GM20431 (cell line): ENCODE data around the gene MZF1.

Source experiments
- in situ Hi-C: fragments of 300-500 bp; cut with MseI, MboI; formaldehyde crosslinking; loops from one replicate; pipeline ENCODE4 v1.15.0; 2020; ENCODE audit warnings: low sequenced_read_pairs; ENCODE audit not compliant: unreplicated experiment

The MZF1 gene

DNA sequence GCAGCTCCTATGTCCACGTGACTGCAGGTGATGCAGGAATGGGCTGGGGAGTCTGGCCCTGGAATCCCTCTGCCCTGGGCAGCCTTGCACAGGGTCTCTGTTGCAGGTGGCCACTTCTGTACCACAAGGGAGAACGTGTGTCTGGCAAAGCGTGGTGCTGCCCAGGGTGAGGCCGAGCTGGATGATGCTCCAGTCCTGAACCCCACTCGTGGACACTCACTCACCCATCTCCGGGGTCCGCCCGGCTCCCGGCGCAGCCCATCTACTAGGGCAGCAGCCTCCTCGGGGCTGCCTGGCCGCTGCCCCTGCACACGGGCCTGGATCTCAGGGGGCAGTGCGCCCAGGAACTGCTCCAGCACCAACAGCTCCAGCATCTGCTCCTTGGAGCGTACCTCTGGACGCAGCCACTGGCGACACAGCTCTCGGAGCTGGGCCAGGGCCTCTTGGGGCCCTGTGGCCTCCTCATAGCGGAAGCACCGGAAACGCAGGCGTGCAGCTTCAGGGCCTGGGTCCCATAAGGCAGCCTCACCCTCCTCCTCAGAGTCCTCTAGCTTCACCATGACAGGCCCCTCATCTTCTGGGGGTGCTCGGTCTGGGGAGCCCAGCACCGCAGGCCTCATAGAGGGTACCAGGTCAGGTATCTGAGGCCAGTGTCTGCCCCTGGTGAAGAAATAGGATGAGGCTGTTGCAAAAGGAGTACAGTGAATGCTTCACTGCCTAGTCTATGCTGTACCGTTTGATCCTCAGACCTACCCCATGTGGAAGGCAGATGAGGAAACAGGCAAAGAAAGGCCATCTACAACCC, 2.2 kb downstream of the MZF1 start:
- in situ Hi-C loops, result no loop called here

DNA sequence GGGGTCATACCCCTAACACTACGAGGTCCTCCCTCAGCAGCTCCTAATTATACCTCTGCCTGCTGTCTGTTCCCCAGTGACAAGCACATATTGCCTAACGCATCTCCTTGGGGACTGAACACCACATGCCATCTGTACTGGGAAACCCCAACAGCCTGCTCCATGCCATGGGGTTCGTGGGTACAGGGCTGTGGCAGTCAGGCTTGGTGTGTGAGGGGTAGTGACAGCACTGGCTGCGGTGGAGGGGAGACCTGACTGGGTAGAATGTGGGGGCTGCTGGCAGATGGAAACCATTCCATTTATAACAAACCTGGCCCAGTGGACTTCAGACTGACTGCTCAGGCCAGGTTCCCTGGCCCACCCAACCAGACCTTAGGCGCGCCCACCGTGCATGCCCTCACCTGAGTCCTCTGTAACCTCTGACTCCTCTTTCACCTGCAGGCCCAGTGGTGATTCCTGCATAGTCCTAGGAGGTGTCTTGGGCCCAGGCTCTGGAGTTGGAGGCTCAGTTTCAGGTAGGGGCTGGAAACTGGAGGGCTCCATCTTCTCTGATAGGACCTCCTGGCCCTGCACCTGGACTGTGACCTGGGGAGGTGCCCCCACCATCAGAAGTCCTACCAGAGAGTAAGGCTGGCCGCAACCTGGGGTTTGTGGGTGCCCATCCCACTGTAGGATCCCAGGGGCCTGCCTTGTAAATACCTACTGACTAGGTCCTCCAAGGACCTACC, 3.0 kb downstream of the MZF1 start:
- in situ Hi-C loops, result no loop called here

DNA sequence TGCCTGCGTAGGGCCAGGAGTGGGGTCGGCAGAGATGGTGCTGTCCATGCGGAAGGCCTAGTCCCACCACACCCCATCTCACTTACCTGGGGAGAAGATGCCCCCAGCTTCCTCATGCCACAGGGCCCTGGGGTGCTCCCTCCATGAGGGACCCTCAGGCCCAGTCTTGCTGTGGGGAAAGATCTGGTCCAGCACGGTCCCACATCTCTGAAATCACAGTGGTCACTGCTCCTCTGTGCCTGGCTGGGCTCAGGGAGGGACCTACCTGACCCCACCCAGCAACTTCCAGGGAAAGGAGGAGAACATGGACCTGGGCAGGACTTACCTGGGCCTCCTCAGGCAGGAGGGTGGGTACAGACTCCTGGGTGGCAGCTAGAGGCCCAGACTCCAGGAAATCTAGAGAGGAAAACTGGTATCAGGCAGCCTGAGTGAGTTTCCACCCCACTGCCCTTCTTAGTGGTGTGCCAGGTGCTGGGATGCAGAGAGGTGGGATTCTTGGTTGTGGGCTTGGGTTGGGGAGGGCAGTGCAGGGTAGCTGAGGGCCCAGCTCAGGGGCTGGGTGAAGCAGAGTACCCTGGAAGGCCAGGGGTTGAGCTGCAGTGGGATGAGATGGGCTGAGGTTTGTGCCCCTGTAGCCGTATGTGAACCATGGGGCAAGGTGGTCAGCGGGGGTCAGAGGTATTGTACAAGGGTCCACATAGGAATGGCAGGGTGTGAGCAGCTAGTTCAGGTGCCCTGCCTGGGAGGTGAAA, 3.8 kb downstream of the MZF1 start:
- in situ Hi-C loops, result no loop called here

DNA sequence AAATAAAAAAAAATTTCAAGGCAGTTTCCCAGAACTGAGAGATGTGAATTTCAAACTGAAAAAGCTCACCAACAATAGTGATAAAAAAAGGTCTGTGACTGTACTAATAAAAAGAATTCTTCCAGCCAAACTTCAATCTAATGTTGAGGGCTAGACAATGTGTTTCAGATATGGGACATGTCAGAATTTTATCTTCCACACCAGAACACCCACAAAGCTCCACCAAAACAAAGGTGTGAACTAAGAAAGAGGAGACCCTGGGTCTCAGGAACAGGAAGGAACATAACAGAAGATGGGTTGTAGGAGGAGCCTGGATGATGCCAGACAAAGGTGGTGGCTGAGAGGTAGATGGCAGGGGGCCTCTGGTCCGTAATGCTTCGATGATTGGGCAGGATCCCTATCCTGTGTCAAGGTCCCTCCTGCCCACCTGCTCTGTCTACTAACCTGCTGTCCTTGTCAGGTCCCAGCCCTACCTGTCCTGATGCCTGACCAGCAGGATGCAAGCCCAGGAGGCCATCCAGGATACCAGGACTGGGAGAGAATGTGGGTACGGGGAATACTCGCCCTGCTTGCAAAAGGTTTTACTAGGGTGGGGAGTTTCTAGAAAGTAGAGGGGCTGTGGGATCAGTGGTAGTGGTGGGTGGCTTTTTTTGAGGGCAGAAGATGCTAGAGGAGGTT, 4.5 kb downstream of the MZF1 start:
- in situ Hi-C loops, result no loop called here

DNA sequence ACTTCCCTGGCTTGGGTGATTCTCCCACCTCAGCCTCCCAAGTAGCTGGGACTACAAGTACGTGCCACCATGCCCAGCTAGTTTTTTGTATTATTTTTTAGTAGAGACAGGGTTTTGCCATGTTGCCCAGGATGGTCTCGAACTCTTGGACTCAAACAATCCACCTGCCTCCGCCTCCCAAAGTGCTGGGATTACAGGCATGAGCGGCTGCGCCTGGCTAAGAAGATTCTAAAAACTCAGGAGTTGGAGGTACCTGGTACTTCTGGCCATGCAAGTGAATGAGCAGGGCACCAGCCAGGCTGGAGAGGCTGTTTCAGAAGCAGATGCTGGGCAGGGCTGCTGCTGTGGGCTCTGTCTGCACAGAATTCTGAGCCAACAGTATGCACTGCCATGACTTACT, 6.1 kb downstream of the MZF1 start:
- in situ Hi-C loops, result no loop called here

DNA sequence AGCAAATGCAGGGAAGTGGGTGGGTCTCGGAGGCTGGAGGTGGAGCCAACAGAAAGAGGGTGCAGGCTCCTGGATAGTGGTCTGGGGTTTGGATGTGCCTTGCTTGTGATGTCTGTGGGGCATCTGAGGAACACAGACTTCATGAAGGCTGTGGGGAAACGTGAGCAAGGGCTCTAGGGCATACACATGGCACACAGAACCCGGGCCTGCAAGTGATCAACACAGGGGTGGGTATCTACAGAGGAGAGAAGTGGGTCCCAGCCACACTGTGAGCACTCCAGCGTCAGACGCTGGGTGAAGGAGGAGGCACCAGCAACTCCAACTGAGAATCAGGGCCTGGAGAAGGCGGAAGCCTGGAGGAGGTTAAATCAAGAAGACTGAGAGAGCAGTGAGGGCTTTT, 9.3 kb downstream of the MZF1 start:
- in situ Hi-C loops, result no loop called here

DNA sequence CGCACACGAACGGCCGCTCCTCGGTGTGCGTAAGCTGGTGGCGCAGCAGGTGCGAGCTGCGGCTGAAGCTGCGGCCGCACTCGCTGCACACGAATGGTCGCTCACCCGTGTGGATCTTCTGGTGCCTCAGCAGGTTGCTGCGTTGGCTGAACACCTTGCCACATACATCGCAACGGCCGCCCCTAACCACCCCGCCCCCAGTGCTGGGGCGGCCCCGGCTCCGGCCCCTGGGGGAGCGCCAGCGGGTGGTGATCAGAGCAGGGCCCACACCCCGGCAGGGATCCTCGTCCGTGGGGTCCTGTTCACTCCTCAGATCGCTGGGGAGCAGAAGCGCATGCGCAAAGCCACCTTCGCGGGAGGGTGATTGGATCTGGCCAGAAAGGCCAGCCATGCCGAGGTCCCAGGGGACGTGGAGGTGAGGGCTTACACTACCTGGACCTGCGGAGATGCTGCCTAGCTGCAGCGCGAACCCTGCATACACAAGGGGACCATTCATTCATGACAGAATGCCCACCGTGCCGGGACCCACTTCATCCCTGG, 10.0 kb downstream of the MZF1 start:
- in situ Hi-C loops, result no loop called here

DNA sequence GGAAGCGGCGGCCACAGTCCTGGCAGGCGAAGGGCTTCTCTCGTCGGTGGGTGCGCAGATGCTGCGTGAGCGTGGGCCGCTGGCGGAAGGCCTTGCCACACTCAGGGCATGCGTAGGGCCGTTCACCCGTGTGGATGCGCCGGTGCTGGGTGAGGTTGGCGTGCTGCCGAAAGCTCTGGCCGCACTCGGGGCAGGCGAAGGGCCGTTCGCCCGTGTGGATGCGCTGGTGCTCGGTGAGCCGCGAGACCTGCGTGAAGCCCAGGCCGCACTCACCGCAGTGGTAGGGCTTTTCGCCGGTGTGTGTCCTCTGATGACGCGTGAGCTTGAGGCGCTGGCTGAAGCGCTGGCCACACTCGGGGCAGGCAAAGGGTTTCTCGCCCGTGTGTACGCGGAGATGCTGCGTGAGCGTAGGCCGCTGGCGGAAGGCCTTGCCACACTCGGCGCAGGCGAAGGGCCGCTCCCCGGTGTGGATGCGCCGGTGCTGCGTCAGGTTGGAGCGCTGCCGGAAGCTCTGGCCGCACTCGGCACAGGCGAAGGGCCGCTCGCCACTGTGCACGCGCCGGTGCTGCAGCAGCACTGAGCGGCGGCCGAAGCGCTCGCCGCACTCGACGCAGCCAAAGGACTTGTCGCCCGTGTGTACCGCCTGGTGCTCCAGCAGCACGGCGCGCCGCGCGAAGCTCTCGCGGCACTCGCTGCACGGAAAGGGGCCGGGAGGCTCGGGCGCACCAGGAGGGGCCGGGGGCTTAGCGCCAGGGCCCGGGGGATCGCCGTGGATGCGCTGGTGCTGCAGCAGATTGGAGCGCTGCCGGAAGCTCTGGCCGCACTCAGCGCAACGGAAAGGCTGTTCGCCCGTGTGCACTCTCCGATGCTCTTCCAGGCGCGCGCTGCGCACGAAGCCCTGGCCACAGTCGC, 10.8 kb downstream of the MZF1 start:
- in situ Hi-C loops, result no loop called here

DNA sequence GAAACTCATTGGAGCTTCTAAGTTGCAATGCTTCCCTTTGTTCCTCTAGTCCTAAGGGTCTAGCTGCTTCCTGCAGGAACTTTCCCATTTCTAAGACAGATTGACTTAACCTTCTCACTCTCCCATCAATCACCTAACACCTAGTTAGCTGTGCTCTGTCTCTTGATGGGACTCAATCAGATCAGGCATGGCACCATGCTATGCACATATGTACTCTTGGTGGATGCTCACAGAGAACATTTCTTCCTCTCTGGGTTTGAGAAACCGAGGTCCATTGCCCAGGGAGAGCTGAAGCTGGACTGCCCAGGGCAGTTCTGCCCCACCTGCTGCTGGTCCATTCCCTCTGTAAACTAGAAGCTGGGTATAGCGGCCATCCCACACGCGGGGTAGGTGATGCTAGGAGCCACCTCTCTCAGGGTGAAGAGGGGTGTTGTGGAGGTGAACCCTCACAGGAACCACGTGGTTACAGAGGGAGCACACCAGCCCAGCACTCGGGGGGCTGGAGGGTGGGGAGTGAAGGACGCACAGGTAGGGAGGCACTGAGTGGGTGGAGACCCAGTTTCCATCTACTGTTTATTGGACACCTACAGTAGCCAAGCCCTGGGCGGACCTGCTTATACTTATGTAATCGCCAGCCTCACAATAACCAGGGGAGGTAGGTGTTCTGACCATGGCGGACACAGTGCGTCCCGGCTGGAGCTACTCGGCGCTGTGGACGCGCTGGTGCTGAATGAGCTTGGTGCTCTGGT, 11.6 kb downstream of the MZF1 start:
- in situ Hi-C loops, result no loop called here

DNA sequence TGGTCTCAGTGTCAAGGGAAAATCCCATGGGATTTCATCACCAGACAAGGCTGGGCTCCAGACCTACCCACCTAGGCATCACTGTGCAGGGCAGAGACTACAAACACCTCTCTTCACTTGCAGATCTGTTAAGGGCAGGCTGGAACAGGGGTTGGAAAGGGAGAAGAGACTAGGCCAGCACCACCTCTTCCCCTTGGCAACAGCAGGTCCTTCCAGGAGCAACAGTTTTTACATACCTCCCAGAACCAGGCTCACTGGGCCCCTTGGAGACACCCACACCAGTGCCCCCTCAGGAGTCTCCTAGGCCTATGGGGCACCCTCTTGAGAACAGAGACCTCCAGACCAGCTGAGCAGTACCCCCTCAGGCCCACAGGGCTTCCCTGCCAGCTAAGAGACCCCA, 12.2 kb downstream of the MZF1 start:
- in situ Hi-C loops, result no loop called here

DNA sequence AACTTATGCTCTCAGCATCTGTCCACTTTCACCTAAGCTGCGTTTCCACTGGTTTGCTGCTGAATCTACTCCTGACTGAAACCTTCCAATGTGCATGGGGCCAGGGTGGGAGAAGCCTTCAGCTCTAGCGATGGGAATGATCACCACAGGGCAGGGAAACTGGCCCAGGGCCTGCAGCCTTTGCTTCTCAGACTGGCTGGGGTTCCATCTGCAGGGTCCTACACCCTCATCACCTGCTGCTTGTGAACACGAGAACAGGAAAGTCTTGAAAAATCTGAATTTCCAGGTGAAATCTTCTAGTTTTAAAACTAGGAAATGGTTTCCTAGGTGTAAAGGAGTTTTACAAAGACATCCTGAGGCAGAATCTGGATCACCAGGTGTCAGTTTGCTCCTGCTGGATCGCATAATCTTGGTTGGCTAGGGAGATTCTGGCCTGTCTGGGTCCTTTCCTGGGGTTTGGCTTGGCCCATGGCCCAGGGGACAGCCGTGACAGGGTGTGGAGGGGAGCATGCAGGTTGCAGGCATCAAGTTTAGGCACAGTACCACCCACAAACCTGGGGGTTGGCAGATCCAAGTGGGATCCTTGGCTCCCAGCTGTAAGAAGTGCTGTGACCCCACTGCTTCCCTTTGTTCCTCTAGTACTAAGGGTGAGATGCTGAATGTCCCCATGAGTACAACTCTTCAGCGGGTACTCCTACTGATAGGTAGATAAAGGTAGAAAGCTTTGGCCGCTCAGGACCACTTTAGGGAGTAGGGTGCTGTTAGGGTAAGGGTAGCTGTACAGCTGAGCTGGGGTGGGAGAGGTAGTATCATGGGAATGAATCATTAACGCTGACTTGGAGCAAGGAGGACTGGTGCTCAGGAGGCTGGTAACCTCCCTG, 12.9 kb downstream of the MZF1 start:
- in situ Hi-C loops, result no loop called here

DNA sequence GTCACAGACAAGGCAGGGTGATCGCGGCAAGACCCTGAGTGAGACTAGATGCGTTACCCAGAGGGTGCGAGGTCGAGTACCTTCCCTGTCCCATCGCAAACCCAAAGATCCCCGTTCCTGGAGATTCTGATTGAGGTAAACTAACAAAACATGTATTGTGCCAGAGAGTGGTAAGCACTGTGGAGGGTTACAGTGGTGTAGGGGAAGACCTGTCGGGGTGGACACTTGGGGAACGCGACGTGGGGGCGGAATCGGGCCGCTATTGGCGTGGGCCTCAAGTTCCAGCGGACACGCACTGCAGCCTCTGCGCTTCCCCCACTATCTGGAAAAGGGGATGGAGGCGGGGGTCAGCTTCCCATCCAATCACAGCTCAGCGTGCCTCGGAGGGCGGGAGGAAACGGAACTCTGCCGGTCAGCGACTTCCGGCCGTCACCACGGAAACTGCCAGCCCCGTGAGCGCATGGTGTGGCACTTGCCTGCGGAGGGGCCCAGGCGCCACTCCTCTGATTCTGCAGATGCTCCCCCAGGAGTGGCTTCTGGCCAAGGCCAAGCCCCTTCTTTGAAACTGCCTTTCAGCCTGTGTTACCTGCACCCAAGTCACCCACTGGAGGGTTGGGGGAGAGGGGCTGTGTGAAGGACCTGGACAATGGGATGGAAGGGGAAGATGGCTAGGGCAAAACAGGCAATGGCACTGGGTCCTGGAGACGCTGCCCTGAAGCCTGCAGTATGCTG, 13.7 kb downstream of the MZF1 start:
- in situ Hi-C loops, result no loop called here

DNA sequence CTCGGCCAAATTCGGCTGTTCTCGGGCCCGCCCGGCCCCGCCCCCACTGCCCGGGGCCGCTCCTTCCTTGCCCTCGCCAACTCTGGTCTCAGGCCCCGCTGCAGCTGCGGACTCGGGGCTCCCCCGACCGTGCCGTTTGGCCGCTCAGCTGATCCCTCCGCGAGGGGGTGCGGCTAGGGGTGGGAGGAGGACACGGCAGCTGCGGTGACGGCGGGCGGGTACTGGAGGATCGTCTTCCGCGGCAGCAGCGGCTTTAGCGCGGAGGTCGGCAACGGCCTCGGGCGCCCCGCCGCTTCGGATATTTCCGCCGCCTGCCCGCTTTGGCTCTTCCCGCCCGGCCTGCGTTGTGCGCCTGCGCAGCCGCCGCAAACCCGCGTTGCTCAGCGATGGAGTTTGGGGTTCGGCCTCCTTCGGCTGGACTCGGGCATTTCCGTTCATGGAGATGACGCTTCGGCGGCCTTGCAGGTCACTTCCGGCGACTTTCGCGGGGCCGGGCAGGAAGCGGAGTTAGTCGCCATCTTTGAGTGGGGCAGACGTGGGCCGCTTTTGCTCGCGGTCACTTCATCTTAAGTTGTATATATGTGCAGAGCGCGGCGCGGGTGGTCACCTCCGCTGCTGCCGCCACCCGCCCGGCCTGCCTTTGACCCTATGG, 14.4 kb downstream of the MZF1 start:
- in situ Hi-C loops, result no loop called here

DNA sequence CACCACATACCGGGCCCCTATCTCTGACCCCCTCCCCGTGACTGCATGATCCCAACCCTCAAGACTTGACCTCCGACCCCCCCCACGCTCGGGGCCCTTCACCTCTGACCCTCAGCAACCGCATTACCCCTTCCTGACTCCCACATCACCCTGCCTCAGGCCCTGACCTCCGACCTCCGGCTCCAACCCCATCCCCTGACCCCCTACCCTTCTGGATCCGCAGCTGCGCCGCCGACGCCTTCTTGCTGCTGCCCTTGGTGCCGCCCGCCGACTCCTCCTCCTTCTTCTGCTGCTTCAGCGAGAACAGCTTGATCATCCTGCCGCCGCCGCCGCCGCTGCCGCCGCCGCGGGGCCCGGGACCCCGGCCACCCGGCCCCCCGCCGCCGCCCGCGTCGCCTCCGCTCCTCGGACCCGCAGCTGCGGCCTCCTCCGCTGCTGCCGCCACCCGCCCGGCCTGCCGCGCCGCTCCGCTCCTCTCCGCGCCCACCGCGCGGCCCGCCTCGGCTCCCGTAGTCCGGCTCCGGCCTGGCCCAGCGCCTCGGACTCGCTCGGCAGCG, 15.0 kb downstream of the MZF1 start, which contains the start of gene UBE2M:
Gene UBE2M, minus strand, starts transcription at position 546 of the 557 bp plus-strand sequence. Its CDS starts 230 bp downstream, at position 316.
- in situ Hi-C loops, result no loop called here

DNA sequence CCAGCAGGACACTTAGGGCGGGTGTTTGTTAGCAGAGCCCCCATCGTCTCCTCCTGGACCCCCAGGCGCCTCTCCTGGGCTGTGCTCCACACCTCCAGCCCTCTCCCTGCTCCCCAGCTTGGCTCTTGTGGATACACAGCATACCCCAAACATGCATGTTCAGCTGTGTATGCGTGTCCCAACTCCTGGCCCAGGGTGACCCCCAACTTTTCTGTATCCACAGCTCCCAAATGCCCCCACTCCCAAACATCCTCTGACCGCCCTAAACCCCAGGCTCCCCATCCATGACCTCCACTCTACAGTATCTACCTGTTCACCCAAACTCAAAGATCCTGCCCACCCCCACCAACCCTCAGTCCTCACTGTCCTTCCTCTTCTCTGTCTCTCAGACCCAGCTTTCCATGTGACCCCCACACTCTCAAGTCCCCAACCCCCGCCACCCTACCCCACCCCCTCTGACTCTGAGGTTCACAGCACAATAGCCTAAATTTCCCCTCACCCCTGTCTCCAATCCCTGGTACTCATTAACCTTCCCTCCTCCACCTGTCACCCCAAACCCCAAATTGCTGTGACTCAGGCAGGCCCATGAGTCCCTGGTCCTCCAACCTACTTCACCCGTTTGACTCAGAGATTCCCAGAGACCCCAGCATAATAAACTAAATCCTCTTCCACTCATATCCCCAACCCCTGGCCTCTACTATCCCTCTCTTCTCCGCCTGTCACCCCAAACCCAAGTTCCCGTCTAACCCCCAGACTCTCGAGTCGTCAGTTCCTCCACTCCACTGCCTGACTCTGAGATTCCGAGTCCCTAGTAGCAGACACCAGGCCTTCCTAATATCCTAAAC, 15.7 kb downstream of the MZF1 start:
- in situ Hi-C loops, result no loop called here
